ENCODE data around the gene OAT.

The OAT gene

GRCh38 chr10:124377101-124377500 lies 41.6 kb downstream of the OAT start:
- peaks cover 3% of the 10 kb centered on the region for H3K4me1 Mint-ChIP-seq
- H3K4me3 Mint-ChIP-seq, result no peak overlapping the region
- TF ChIP-seq CTCF (IDR thresholded peaks at IDR 0.05; ENCODE audit: unreplicated experiment in 3 of 3), result no peak
- peaks cover 55% of the 10 kb centered on the region for H3K27me3 Mint-ChIP-seq (ENCODE audit: low read depth)
- no peak overlapping the region for H3K27ac Mint-ChIP-seq
- H3K36me3 Mint-ChIP-seq (ENCODE audit: low read depth), result no peaks in the 10 kb centered on the region
- peaks cover under 1% of the 10 kb centered on the region for H3K9me3 Mint-ChIP-seq

GRCh38 chr10:124376411-124376810 lies 42.3 kb downstream of the OAT start:
- no peak overlapping the region for H3K27ac Mint-ChIP-seq
- no peaks in the 10 kb centered on the region for H3K36me3 Mint-ChIP-seq (ENCODE audit: low read depth)
- peaks cover 52% of the 10 kb centered on the region for H3K27me3 Mint-ChIP-seq (ENCODE audit: low read depth)
- no peak overlapping the region for H3K4me3 Mint-ChIP-seq
- peaks cover 5% of the 10 kb centered on the region for H3K9me3 Mint-ChIP-seq
- no peak for TF ChIP-seq CTCF (IDR thresholded peaks at IDR 0.05; ENCODE audit: unreplicated experiment in 3 of 3)
- peaks cover 3% of the 10 kb centered on the region for H3K4me1 Mint-ChIP-seq

- Mint-ChIP-seq H3K4me1 (peaks cover 3% of the 10 kb centered on the region), H3K27me3 (ENCODE audit: low read depth) (peaks cover 45% of the 10 kb centered on the region), H3K9me3 (peaks cover 5% of the 10 kb centered on the region), H3K27ac (no peak overlapping the region), H3K36me3 (ENCODE audit: low read depth) (no peaks in the 10 kb centered on the region), H3K4me3 (no peak overlapping the region)
- no peak for TF ChIP-seq CTCF (IDR thresholded peaks at IDR 0.05; ENCODE audit: unreplicated experiment in 3 of 3)
Observed at GRCh38 chr10:124375691-124376090, 43.0 kb downstream of the OAT start.

GRCh38 chr10:124375353-124375614 lies 43.4 kb downstream of the OAT start:
- Mint-ChIP-seq H3K9me3 (peaks cover 5% of the 10 kb centered on the region), H3K27ac (no peak overlapping the region), H3K27me3 (ENCODE audit: low read depth) (peaks cover 41% of the 10 kb centered on the region), H3K4me1 (peaks cover 3% of the 10 kb centered on the region), H3K4me3 (no peak overlapping the region), H3K36me3 (ENCODE audit: low read depth) (no peaks in the 10 kb centered on the region)
- no peak for TF ChIP-seq CTCF (IDR thresholded peaks at IDR 0.05; ENCODE audit: unreplicated experiment in 3 of 3)

- Mint-ChIP-seq H3K27ac (peak overlapping the region in 1 of 3 experiments; percentile 20), H3K4me1 (peaks cover 3% of the 10 kb centered on the region), H3K36me3 (ENCODE audit: low read depth) (no peaks in the 10 kb centered on the region), H3K4me3 (no peak overlapping the region), H3K9me3 (peaks cover 5% of the 10 kb centered on the region), H3K27me3 (ENCODE audit: low read depth) (peaks cover 38% of the 10 kb centered on the region)
- TF ChIP-seq CTCF (IDR thresholded peaks at IDR 0.05; ENCODE audit: unreplicated experiment in 3 of 3), result no peak
Observed at GRCh38 chr10:124374535-124375352, 44.0 kb downstream of the OAT start.

GRCh38 chr10:124372899-124373298 lies 45.8 kb downstream of the OAT start:
- peaks cover 37% of the 10 kb centered on the region for H3K27me3 Mint-ChIP-seq (ENCODE audit: low read depth)
- H3K4me1 Mint-ChIP-seq, result no peaks in the 10 kb centered on the region
- no peaks in the 10 kb centered on the region for H3K36me3 Mint-ChIP-seq (ENCODE audit: low read depth)
- H3K27ac Mint-ChIP-seq, result no peak overlapping the region
- H3K9me3 Mint-ChIP-seq, result peaks cover 5% of the 10 kb centered on the region
- H3K4me3 Mint-ChIP-seq, result no peak overlapping the region
- TF ChIP-seq CTCF (IDR thresholded peaks at IDR 0.05; ENCODE audit: unreplicated experiment in 3 of 3), result no peak

All from nephron (organoid).